SIG-M5 treated with dmso at 0.1 percent for 504 hours (cell line): Measurements from ENCODE around the gene NT5DC3.
"Not testable (repeated sequence)": the region's sequence is repeated elsewhere in the genome, so short reads cannot be mapped to it uniquely, and the experiment has no call there.

ENCODE experiments used
- DNase-seq: peaks from one replicate; lab custom pipeline; 2025; ENCODE audit not compliant: unreplicated experiment; lab: John Stamatoyannopoulos, UW

The NT5DC3 gene

DNA sequence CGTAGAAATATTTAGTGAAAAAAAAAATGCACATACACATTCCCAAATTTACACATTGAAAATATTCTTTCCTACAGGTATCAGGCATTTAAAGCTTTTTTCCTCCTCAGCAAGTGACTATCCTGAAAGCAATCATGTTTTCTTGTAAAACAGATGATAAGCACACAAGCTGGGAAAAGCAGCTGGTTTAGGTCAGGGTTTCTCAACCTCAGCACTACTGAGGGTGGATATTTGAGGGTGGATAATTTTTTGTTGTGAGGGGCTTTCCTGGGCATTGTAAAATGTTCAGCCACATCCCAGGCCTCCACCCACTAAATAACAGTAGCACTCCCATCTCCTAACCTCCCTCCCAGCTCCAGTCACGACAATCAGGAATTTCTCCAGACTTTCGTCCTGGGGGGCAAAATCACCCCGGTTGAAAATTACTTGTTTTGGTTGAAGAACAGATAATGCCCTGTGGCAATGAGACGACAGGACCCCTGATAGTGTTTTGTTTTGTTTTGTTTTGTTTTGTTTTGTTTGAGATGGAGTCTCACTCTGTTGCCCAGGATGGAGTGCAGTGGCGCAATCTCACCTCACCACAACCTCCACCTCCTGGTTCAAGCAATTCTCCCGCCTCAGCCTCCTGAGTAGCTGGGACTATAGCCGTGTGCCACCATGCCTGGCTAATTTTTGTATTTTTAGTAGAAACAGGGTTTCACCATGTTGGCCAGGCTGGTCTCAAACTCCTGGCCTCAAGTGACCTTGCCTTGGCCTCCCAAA is 15.0 kb upstream of the NT5DC3 start:
- no peak for DNase-seq

DNA sequence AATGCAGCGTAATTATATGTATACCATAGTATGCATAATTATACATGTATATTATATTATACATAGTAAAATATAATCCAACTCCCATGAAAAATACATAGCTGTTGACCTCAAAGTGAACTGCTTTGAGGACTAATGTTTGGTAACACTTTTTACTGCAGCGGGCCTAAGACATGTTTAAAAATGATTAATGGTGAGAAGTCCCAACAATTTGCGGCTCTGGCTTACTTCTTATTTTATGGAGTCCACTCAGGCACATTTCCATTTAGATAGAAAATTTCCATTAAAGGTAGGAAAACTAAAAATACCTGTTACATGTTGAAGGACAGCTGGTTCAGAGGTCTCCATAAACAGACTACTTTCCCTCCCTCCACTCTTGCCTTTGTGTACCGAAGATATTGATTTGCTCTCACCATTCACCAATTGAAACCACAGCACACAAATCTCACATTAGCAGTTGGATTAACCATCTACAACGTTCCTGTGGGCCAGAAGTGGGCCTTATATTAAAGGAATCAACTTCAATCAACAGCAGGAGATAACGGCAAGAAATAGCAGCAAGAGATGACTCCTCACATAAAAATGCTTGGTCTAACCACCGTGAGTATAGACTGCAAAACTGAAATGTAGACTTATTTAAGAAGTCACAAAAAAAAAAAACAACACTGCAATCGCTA is 14.1 kb upstream of the NT5DC3 start:
- no peak for DNase-seq

DNA sequence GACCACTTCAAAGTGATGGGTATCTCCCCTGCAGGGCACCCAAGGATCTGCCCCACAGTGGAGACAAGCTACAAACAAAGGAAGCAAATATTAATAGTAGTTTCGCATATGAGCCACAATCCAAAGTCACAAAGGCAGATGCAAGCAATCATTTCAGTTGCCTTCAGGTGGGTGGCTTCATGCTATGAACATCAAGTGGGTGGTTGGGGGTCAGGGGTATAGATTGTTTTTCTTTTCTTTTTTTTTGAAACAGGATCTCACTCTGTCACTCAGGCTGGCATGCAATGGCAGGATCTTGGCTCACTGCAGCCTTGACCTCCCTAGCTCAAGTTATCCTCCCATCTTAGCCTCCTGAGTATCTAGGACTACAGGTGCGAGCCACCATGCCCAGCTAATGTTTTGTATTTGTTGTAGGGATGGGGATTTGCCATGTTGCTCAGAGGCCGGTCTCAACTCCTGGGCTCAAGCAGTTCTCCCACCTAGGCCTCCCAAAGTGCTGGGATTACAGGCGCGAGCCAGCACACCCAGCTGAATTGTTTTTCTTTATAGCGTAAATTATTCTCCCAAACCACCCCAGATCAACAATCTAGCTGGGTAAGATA is 13.4 kb upstream of the NT5DC3 start:
- no peak for DNase-seq

DNA sequence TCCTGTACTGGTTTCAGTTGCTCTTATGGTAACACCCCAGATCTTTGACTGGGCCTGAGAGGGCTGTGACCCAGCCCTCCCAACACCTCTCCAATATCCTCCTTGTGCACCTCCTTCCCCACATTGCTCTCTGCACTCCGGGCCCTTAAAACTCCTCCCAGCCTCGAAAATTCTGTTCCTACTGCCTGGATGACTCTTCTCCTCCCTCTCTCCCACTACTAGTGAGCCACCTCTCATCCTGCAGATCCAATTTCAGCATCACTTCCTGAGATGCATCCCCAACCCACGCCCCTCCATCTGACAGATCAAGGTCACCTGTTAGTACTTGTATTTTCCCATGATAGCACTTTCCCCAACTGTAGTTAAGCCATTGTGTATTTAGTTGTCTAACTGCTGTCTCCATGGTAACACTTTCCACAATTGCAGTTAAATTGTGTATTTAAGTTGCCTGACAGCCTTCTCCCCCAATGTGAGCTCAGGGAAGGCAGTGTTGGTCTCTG is 11.5 kb upstream of the NT5DC3 start:
- DNase-seq: no peak

DNA sequence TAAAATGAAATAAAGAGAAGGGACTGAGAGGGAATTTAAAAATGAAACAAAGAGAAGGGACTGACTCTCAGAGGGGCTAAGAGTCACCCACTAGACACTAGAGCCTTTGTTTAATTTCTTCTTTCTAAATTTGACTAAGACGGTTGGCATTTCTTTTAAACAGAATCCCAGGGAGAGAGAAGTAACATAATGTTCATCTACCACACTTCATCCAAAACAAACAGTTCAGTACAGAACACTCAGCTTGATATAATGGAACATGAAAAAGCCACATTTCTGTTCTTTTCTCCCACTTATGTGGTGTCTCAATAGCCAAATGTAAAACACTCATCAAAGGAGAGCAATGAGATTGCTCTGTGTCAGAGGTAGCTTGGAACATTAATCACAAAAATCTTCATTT is 10.1 kb upstream of the NT5DC3 start:
- DNase-seq: no peak

DNA sequence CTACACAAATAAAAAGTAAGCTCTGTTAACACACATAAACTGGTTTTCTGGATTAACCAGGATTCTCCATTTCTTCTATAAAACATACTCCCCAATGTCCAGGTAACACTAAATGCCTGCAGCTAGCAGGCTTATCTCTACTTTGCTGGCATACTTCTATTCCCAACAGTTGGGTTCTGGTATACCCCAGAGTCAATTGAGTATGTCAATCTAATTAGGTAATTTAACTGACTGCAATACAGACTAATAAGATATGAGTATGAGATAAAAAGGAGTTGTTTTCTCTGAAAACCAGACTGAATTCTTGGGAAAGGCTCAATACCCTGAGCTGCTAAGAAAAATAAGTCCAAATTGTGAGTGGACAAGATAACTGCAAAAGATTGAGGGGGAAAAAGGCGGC is 9.4 kb upstream of the NT5DC3 start:
- no peak for DNase-seq

DNA sequence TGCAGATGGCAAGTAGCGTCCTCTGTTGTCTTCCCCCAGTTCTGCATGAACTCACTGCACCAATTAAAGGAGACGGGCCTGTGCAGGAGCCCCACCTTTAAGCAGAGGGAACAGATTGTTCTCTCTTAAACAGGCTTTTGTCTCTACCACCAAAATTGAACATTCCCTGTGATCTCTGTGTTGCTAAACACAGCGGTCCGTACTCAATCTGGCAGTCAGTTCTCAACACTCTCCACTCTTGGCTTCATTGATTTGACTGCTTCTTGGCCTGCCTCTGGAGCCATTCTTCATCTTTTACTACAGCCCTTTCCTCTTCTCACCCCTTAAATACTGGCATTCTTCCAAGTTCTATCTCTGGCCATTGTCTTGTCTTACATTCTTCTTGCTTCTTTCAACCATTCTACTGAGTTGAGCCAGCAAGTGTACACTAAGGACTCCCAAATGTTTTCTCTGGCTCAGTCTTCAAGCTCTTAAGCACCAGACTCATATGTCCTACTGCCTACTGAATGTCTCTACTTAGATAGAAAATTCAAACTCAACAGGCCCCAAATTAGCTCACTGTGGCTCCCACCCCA is 8.0 kb upstream of the NT5DC3 start:
- DNase-seq: no peak

DNA sequence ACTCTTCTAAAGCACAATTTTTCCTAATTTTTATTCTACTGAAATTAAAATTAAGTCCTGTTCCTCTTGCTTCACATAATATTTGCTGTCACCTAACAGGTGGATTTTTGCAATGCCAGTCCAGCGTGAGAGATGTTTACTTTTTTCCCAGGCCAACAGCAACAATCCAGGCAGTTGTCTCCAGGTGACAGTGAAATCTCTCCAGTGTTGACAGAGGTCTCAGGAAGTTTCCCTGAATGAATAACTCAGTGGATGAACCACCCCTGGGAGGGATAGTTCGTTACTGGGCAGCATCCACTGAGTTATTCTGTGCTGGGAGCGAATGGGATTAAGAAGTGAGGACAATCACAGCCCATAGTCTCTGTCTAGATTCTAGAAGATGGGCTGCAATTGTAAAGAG is 7.1 kb upstream of the NT5DC3 start:
- no peak for DNase-seq

DNA sequence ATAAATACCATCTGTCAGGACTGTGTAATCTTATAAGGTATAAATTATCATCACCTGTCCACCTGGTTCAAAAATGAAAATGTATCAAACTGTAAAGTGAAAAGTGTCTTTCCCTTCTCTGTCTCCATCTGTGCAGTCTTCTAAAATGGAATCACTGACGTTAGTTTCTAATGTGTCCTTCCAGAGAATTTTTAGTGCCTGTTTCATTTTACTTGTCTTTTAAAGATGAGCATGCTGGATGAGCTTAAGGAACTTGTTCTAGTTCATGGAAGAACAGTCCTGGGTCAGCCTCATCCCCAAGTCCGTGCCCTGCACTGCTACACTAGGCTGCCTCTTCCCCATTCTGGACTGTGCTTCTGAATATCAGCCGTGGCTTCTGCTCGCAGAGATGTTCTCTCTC is 5.4 kb upstream of the NT5DC3 start:
- no peak for DNase-seq

DNA sequence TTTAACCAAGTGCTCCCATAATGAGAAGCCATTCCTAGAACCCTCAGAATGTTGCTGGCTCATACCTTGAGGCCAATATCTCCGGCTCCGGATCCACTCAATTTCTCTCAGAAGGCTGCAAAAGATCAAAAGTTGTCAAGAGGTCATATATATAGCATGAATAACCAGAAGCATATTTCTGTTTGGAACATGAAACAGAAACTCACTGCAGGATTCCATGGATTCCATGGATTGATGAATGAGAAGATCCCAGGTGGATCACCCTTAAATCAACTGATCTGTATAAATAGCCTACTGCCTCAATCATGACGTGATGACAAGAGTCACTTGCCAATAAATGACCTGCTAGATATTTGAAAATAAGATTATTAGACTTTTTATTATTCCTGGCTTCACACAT is 3.3 kb upstream of the NT5DC3 start:
- no peak for DNase-seq

DNA sequence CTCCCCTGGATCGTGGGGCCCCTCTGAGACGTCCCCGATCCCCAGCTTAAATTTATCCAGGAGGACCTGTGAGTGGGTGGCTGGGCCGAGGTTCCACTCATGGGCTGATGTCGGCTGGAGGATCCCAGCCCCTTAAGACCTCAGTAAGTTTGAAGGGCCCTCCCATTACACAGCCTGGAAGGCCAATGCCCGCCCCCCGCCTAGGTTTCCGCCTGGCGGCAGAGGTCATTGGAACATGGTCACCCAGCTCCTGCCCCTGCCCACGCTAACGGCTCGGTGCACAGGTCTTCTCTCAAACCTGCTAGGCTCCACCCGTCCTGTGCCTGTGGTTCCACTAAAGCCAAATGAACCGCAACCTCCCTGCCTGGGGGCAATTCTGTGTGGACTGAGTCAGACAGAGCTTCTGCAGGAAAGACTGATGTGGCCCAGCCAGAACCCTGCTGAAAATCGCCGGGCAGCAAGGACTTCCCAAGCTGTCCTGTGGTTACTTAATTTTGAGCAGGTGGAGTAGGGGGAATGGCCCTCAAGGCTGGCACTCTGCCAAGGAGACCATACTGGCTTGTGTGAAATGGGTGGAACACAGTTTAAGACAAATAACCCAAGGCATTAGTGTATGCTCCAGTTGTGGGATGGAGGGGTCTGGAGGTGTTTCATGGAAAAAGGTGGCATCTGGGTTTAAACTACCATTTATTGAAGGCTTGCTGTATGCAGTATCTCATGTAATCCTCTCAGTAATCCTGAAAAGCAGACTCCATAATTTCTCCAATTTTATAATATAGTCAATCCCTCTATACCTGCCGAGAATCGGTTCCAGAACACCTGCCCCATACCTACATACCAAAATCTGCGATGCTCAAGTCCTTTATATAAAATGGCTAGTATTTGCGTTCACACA is 903 bp upstream of the NT5DC3 start:
- peak; percentile 26 for DNase-seq

DNA sequence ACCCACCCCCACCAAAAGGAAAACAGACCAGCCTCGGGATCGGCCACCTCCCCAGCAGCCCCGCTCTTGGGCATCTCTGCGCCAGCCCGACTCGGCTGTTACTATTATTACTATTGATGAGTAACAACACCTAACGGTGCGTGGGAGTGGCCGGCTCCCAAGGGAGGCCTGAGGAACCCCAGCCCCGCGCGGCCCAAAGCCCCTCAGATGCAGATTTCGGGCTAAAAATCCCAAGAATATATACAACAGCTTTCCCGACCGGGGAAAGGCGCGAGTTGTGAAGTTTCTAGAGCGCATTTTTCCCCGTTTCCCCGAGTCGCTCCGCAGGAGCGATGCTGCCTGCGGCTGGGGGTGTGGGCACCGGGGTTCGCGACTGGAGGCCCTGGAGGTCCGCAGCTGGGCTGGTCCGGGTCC is 565 bp downstream of the NT5DC3 start:
- DNase-seq: peak; percentile 23

DNA sequence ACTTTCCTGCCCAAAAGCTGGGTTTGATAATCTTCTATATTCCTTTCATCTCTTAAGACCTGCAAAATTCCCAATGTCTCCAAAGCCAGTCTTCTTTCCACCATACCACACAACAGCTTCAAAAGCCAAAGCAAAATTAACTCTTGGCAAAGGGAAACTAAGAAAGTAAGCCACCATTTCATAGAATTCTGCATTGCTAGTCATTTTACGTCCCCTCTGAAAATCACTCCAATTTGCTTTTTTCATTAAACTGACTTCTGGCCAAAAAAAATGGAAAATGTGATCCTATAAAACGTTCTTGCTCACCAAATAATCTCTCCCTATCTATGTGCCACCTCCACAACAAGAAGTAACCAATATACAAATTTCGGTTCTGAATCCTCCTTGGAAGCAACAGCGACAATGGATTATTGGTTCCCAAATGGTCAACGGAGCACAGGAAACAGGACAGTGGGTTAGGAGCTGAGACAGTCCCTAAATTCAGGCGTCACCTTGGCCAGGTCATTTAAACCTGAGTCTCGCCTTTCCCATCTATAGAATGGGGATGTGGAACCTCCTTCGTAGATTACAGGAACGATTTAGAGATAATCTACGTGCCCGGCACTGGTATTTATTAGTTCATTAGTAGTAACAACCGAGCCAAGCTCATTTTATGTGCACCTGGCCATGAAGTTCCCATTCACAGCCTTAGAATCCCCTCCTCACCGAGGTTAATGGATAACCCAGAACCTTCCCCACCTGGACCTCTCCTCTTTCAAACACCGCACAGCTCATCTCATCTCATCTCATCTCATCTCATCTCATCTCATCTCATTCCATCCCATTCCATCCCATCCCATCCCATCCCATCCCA is 1.2 kb downstream of the NT5DC3 start:
- no peak for DNase-seq

DNA sequence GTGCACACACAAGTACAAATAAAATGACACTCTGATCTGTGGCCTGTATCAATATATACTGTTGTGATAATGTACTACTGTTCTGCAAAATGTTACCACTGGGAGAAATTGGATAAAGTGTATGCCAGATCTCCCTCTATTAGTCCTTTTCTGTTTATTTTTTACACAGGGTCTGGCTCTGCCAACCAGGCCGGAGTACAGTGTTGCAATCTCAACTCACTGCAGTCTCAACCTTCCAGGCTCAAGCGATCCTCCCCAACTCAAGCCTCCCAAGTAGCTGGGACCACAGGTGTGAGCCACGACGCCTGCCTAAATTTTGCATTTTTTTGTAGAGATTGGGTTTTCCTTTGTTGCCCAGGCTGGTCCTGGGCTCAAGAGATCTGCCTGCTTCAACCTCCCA is 1.9 kb downstream of the NT5DC3 start:
- no peak for DNase-seq

DNA sequence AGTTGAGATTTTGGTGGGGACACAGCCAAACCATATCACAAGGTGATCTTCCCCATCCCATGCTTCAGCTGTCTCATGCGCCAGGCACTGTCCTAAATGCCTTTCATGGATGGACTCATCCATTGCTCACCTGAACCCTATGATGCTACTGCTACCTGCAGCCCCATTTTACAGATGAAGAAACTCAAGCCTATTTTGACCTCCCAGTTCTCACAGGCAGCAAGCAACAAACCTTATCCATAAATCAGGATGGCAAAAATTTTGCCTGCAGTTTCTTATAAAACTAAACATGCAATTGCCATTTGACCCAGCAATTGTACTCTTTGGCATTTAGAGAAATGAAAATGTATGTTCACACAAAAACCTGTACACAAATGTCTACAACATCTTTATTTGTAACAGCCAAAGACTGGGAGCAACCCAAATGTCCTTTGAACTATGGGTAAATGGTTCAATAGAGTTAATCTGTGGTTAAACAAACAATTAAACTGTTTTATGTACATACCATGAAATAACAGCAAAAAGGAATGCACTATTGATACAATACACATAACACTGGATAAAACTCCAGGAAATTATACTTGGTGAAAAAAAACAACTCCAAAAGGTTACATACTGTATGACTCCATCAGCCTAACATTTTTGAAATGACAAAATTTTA is 2.6 kb downstream of the NT5DC3 start:
- DNase-seq: no peak

DNA sequence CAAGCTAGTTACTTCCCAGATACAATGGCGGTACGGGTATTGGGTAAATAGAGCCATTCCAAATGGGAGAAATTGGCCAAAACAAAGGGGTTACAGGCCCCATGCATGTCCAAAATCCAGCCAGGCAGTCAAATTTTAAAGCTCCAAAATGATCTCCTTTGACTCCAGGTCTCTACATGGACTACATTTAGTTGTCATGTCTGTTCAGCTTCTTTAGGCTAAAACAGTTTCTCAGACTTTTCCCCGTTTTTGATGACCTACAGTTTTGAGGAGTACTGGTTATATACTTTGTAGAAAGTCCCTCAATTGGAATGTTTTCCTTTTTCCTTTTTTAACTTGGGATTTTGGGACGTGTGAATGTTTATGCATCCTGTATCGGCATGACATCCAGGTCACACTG is 4.7 kb downstream of the NT5DC3 start:
- no peak for DNase-seq

DNA sequence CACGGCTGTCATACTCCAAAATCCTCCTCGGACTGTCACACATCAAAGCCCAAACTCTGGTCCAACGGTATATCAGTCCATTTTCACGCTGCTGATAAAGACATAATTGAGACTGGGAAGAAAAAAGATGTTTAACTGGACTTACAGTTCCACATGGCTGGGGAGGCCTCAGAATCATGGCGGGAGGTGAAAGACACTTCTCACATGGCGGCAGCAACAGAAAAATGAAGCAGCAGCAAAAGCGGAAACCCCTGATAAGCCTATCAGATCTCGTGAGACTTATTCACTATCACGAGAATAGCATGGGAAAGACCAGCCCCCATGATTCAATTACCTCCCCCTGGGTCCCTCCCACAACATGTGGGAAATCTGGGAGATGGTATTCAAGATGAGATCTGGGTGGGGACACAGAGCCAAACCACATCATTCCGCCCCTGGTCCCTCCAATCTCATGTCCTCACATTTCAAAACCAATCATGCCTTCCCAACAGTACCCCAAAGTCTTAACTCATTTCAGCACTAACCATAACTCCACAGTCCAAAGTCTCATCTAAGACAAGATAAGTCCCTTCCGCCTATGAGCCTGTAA is 5.2 kb downstream of the NT5DC3 start:
- not testable (repeated sequence) for DNase-seq

DNA sequence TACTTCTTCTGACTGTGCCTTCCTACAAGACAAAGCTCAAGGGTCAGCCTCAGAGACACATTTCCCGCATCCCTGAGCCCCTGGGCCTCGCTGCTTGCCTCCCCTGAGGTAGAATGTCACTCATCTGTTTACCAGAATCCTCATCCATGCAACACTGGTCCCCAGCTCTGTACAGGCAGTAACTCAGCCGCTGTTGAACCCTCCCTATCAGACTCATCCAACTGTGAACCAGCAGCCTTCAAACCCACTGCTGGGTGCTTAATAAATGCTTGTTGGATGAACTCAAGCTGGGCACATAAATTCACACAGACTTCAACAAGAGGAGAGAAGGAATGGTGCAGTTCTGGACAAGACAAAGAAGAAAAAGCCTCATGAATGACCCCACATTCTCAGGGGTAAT is 6.1 kb downstream of the NT5DC3 start:
- no peak for DNase-seq

DNA sequence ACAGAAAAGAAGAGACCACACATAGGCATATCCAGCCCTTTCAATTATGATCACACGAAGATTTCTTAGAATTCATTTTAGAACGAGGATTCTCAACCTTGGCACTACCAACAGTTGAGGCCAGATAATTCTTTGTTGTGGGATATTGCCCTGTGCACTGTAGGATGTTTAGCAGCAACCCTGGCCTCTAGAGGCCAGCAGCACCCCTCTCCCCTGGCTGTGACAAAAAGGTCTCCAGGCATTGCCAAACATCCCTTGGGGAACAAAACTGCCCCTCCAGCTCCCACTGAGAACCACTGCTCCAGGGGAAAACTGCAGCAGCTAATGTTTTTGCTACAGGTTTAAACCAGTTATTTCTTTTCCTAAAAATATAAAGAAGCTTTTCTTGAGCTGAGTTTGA is 7.1 kb downstream of the NT5DC3 start:
- DNase-seq: peak; percentile 34
